Measurements from ENCODE around the gene RTN4IP1. TPM values are rescaled to one million over a fixed set of nuclear protein-coding genes. Genes with fewer than 3 reads are reported as not detected.
"Not testable (repeated sequence)": the region's sequence is repeated elsewhere in the genome, so short reads cannot be mapped to it uniquely, and the experiment has no call there.

RTN4IP1 gene
- total RNA-seq, 3 donors from 2014 or later = 1.4 to 7.6 (median 4.3) TPM

DNA sequence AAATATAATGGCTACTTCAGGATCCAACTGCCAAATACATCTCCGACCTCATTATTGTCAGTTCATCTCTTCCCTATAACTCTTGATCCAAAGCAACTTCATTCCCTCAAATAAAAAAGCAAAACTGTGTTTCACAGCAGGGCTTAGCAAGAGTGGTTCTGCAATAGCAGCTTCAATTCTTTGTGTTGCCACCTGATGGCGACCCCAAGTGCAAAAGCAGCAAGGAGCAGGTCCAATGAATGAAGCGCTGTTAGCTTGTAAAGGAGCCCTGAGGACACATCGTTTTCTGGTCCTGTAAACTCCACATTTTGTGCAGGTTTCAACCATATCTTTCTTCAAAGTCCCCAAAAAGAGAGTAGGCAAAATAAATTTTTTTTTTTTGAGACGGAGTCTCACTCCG lies 19.6 kb downstream of the RTN4IP1 start:
- intact Hi-C loops (cut with DNase I; ENCODE audit: low total_unique reads) = no loop called here
- TF ChIP-seq POLR2A (IDR thresholded peaks at IDR 0.05) (no peak), POLR2AphosphoS5 (IDR thresholded peaks at IDR 0.05) (no peak)
- TF ChIP-seq, protein P1, sequence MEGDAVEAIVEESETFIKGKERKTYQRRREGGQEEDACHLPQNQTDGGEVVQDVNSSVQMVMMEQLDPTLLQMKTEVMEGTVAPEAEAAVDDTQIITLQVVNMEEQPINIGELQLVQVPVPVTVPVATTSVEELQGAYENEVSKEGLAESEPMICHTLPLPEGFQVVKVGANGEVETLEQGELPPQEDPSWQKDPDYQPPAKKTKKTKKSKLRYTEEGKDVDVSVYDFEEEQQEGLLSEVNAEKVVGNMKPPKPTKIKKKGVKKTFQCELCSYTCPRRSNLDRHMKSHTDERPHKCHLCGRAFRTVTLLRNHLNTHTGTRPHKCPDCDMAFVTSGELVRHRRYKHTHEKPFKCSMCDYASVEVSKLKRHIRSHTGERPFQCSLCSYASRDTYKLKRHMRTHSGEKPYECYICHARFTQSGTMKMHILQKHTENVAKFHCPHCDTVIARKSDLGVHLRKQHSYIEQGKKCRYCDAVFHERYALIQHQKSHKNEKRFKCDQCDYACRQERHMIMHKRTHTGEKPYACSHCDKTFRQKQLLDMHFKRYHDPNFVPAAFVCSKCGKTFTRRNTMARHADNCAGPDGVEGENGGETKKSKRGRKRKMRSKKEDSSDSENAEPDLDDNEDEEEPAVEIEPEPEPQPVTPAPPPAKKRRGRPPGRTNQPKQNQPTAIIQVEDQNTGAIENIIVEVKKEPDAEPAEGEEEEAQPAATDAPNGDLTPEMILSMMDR (IDR thresholded peaks at IDR 0.05) = peak in 1 of 3 donors; percentile 21
- H3K4me1 ChIP-seq = no peaks in the 10 kb centered on the region

GRCh38 chr6:106608080-106608668 lies 21.1 kb downstream of the RTN4IP1 start:
- intact Hi-C loops (cut with DNase I; ENCODE audit: low total_unique reads) = no loop called here
- H3K4me3 ChIP-seq = no peak overlapping the region
- no peak for DNase-seq (ENCODE audit: low spot score in 2 of 2)

More for the DNA sequence above, 19.6 kb downstream of the RTN4IP1 start:
- no peak for DNase-seq (ENCODE audit: low spot score in 2 of 2)
- Histone ChIP-seq H3K36me3 (no peaks in the 10 kb centered on the region), H3K4me3 (no peak overlapping the region), H3K27ac (no peak overlapping the region), H3K27me3 (no peaks in the 10 kb centered on the region), H3K9me3 (no peaks in the 10 kb centered on the region)

DNA sequence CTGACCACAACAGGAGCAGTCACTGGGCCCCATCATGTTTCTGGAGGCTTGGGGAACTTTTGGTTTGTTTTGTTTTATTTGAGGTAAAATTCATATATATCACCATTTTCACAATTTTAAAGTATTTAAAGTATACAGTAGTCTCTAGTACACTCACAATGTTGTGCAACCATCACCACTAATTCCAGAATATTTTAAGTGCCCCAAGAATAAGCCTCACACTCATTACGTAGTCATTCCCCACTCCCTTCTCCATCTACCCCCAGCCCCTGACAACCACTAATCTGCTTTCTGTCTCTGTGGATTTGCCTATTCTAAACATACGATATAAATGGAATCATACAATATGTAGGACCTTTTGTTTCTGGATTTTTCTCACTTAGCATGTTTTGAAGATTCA lies 29.0 kb downstream of the RTN4IP1 start:
- intact Hi-C loops (cut with DNase I; ENCODE audit: low total_unique reads) = no loop called here

More at GRCh38 chr6:106608080-106608668, 21.1 kb downstream of the RTN4IP1 start:
- no peaks in the 10 kb centered on the region for H3K9me3 ChIP-seq
- no peaks in the 10 kb centered on the region for H3K27me3 ChIP-seq
- no peaks in the 10 kb centered on the region for H3K36me3 ChIP-seq
- TF ChIP-seq, protein P1 (IDR thresholded peaks at IDR 0.05) = peak; percentile 29 to 61 (median 54)
- TF ChIP-seq POLR2A (IDR thresholded peaks at IDR 0.05) (no peak), POLR2AphosphoS5 (IDR thresholded peaks at IDR 0.05) (no peak)
- H3K27ac ChIP-seq = no peak overlapping the region
- H3K4me1 ChIP-seq = no peaks in the 10 kb centered on the region

DNA sequence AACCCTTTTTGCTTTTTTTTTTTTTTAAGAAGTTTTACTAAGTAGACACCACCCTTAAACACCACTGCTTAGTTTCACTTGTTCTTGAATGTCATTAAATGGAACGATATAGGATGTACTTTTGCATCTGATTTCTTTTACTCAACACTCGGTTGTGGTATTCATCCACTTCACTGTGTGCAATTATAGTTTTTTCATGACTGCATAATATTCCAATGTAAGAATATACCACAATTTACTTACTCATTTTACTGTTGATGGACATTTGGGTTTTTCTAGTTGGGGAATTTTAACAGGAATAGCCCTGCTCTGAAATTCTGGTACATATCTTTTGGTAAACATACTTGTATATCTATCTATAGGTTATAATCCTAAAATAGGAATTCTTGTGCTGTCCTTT lies 29.9 kb downstream of the RTN4IP1 start:
- no peak for DNase-seq (ENCODE audit: low spot score in 2 of 2)
- Histone ChIP-seq H3K27ac (no peak overlapping the region), H3K36me3 (no peaks in the 10 kb centered on the region), H3K9me3 (no peaks in the 10 kb centered on the region), H3K4me3 (no peak overlapping the region), H3K4me1 (no peaks in the 10 kb centered on the region), H3K27me3 (no peaks in the 10 kb centered on the region)
- TF ChIP-seq POLR2A (IDR thresholded peaks at IDR 0.05) (no peak), POLR2AphosphoS5 (IDR thresholded peaks at IDR 0.05) (no peak)
- TF ChIP-seq, protein P1 (IDR thresholded peaks at IDR 0.05) = no peak
- intact Hi-C loops (cut with DNase I; ENCODE audit: low total_unique reads) = no loop called here

More for the DNA sequence above, 29.0 kb downstream of the RTN4IP1 start:
- Histone ChIP-seq H3K4me1 (no peaks in the 10 kb centered on the region), H3K27ac (no peak overlapping the region), H3K9me3 (no peaks in the 10 kb centered on the region), H3K4me3 (no peak overlapping the region), H3K27me3 (no peaks in the 10 kb centered on the region), H3K36me3 (no peaks in the 10 kb centered on the region)
- TF ChIP-seq, protein P1 (IDR thresholded peaks at IDR 0.05) = no peak
- TF ChIP-seq POLR2A (IDR thresholded peaks at IDR 0.05) (no peak), POLR2AphosphoS5 (IDR thresholded peaks at IDR 0.05) (no peak)
- DNase-seq (ENCODE audit: low spot score in 2 of 2) = no peak

GRCh38 chr6:106591111-106591825 lies 38.0 kb downstream of the RTN4IP1 start:
- intact Hi-C loops (cut with DNase I; ENCODE audit: low total_unique reads) = no loop called here
- H3K36me3 ChIP-seq = no peaks in the 10 kb centered on the region

DNA sequence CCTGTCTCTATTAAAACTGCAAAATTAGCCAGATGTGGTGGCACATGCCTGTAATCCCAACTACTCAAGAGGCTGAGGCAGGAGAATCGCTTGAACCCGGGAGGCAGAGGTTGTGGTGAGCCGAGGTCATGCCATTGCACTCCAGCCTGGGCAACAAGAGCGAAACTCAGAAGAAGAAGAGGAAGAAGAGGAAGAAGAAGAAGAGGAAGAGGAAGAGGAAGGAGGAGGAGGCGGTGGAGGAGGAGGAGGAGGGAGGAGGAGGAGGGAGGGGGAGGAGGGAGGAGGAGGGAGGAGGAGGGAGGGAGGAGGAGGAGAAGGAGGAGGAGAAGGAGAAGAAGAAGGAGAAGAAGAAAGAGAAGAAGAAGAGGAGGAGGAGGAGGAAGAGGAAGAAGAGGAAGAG lies 40.4 kb downstream of the RTN4IP1 start:
- intact Hi-C loops (cut with DNase I; ENCODE audit: low total_unique reads); H3K9me3 ChIP-seq; DNase-seq (ENCODE audit: low spot score in 2 of 2); H3K36me3 ChIP-seq; H3K27me3 ChIP-seq; H3K4me3 ChIP-seq; H3K4me1 ChIP-seq; H3K27ac ChIP-seq: not testable (repeated sequence)

More at GRCh38 chr6:106591111-106591825, 38.0 kb downstream of the RTN4IP1 start:
- Histone ChIP-seq H3K9me3 (no peaks in the 10 kb centered on the region), H3K4me3 (no peak overlapping the region), H3K27me3 (no peaks in the 10 kb centered on the region), H3K4me1 (no peaks in the 10 kb centered on the region), H3K27ac (peak overlapping the region; percentile 64 to 65)
- DNase-seq (ENCODE audit: low spot score in 2 of 2) = peak in 1 of 2 donors; percentile 41
- TF ChIP-seq POLR2A (IDR thresholded peaks at IDR 0.05) (no peak), POLR2AphosphoS5 (IDR thresholded peaks at IDR 0.05) (peak in 1 of 3 donors; percentile 10)
- TF ChIP-seq, protein P1 (IDR thresholded peaks at IDR 0.05) = no peak

Measured in breast epithelium (tissue), 4 donors.